Calu3 (cell line): Measurements from ENCODE around the gene C4orf54. TPM values are rescaled to one million over a fixed set of nuclear protein-coding genes. Genes with fewer than 3 reads are reported as not detected.

Experiments
- BruUV-seq: library from RNA; stranded (reverse); fragments of 400-500 nt; replicated peaks from 2 replicates; lab custom pipeline; 2021; lab: Mats Ljungman, UMichigan
- CTCF ChIA-PET: fragments of 300-600 bp; sonication (Branson Sonifier 250); formaldehyde crosslinking; loops from one replicate; lab custom pipeline; 2022; ENCODE audit warnings: antibody characterized with exemption; lab: Charles Lee
- DNase-seq: peaks from one replicate; pipeline ENCODE4 v3.0.0; 2022
- H3K27ac Mint-ChIP-seq: one replicate; pipeline ENCODE4 v1.8.0; 2022; ENCODE audit warnings: mixed read lengths; ENCODE audit not compliant: unreplicated experiment
- H3K27me3 Mint-ChIP-seq: one replicate; pipeline ENCODE4 v1.8.0; 2022; ENCODE audit warnings: mixed read lengths; ENCODE audit not compliant: unreplicated experiment
- H3K36me3 Mint-ChIP-seq: one replicate; pipeline ENCODE4 v1.8.0; 2022; ENCODE audit warnings: mild to moderate bottlenecking, moderate library complexity, mixed read lengths; ENCODE audit not compliant: insufficient read depth, unreplicated experiment
- H3K4me1 Mint-ChIP-seq: one replicate; pipeline ENCODE4 v1.8.0; 2022; ENCODE audit warnings: mild to moderate bottlenecking, low read depth, mixed read lengths; ENCODE audit not compliant: unreplicated experiment
- H3K4me3 Mint-ChIP-seq: one replicate; pipeline ENCODE4 v1.8.0; 2022; ENCODE audit warnings: mild to moderate bottlenecking, low read depth, moderate library complexity, mixed read lengths; ENCODE audit not compliant: unreplicated experiment
- H3K9me3 Mint-ChIP-seq: one replicate; pipeline ENCODE4 v1.8.0; 2022; ENCODE audit warnings: low read depth, mixed read lengths; ENCODE audit not compliant: unreplicated experiment
- CTCF ChIP-seq: fragments of 200-600 bp; IDR thresholded peaks from one replicate; pipeline ENCODE4 v1.8.0; 2022; ENCODE audit warnings: antibody characterized with exemption; ENCODE audit not compliant: unreplicated experiment
- intact Hi-C: fragments of 100-400 bp; cut with micrococcal nuclease; formaldehyde crosslinking; loops from one replicate; pipeline ENCODE4 v1.10.0; 2022; ENCODE audit not compliant: unreplicated experiment
- total RNA-seq: library from RNA; stranded (reverse); gene quantifications from 2 replicates; pipeline ENCODE4 v1.2.3, GENCODE V29; 2022

C4orf54 gene
- total RNA-seq, 1 experiment from 2014 or later: not detected

- Mint-ChIP-seq H3K27ac (no peak overlapping the region), H3K4me1 (peaks cover 7% of the 10 kb centered on the region), H3K36me3 (no peaks in the 10 kb centered on the region), H3K27me3 (no peaks in the 10 kb centered on the region), H3K4me3 (no peak overlapping the region), H3K9me3 (no peaks in the 10 kb centered on the region)
- DNase-seq: no peak
- CTCF ChIA-PET: interaction anchor here (1.0 kb wide), 1 partner anchor 10 kb away, joined by 4 read pairs; no protein-coding TSS in a partner anchor
- intact Hi-C loops: no loop called here
- BruUV-seq: no TSS peak
- TF ChIP-seq CTCF: no peak
These were observed 6.4 kb downstream of the C4orf54 start for GRCh38 chr4:99651016-99651769.

GRCh38 chr4:99649778-99650177, 7.8 kb downstream of the C4orf54 start:
- DNase-seq: no peak
- no TSS peak for BruUV-seq
- Mint-ChIP-seq H3K36me3 (no peaks in the 10 kb centered on the region), H3K4me1 (peaks cover 4% of the 10 kb centered on the region), H3K27me3 (no peaks in the 10 kb centered on the region), H3K27ac (no peak overlapping the region), H3K4me3 (no peak overlapping the region), H3K9me3 (no peaks in the 10 kb centered on the region)
- CTCF ChIA-PET: no interaction called here
- no peak for TF ChIP-seq CTCF
- intact Hi-C loops: no loop called here

GRCh38 chr4:99649208-99649607, 8.4 kb downstream of the C4orf54 start:
- BruUV-seq: no TSS peak
- H3K27me3 Mint-ChIP-seq: no peaks in the 10 kb centered on the region
- H3K27ac Mint-ChIP-seq: no peak overlapping the region
- DNase-seq: no peak
- CTCF ChIA-PET: no interaction called here
- H3K9me3 Mint-ChIP-seq: no peaks in the 10 kb centered on the region
- no peak for TF ChIP-seq CTCF
- no peaks in the 10 kb centered on the region for H3K36me3 Mint-ChIP-seq
- intact Hi-C loops: no loop called here
- peaks cover 10% of the 10 kb centered on the region for H3K4me1 Mint-ChIP-seq
- H3K4me3 Mint-ChIP-seq: no peak overlapping the region

- no peaks in the 10 kb centered on the region for H3K27me3 Mint-ChIP-seq
- peaks cover 19% of the 10 kb centered on the region for H3K4me1 Mint-ChIP-seq
- no peak overlapping the region for H3K27ac Mint-ChIP-seq
- H3K9me3 Mint-ChIP-seq: no peaks in the 10 kb centered on the region
- no peak for TF ChIP-seq CTCF
- DNase-seq: no peak
- intact Hi-C loops: no loop called here
- CTCF ChIA-PET: no interaction called here
- BruUV-seq: no TSS peak
- H3K36me3 Mint-ChIP-seq: no peaks in the 10 kb centered on the region
- no peak overlapping the region for H3K4me3 Mint-ChIP-seq
These were observed 9.3 kb downstream of the C4orf54 start for GRCh38 chr4:99648321-99648720.
